NOMO-1 treated with DMSO at 0.1 percent for 48 hours (cell line): ENCODE data around the gene MPIG6B.

Experiments used
- DNase-seq: peaks from one replicate; lab custom pipeline; 2025; ENCODE audit not compliant: unreplicated experiment; lab: John Stamatoyannopoulos, UW

The MPIG6B gene

GRCh38 chr6:31720196-31720770 lies 2.9 kb upstream of the MPIG6B start:
- DNase-seq: no peak

- no peak for DNase-seq
These were observed 1.7 kb upstream of the MPIG6B start, which contains the start of gene LY6G6C for GRCh38 chr6:31721351-31722020. Gene LY6G6C (minus strand): TSS chr6:31721746. CDS start chr6:31721679, 67 bp downstream.

- no peak for DNase-seq
These were observed 1.0 kb upstream of the MPIG6B start for GRCh38 chr6:31722173-31722572.

GRCh38 chr6:31723980-31724691 lies 963 bp downstream of the MPIG6B start:
- DNase-seq: no peak

GRCh38 chr6:31725502-31726350 lies 2.6 kb downstream of the MPIG6B start:
- DNase-seq: no peak

- peak; percentile 94 for DNase-seq
These were observed 4.0 kb downstream of the MPIG6B start for GRCh38 chr6:31727034-31727716.

- no peak for DNase-seq
These were observed 4.8 kb downstream of the MPIG6B start for GRCh38 chr6:31727717-31728671.

GRCh38 chr6:31728767-31729514 lies 5.8 kb downstream of the MPIG6B start, which contains the start of gene DDAH2:
Gene DDAH2 (minus strand): TSS chr6:31729299. CDS start chr6:31729161, 138 bp downstream.
- DNase-seq: no peak

- peak; percentile 81 for DNase-seq
These were observed 6.4 kb downstream of the MPIG6B start for GRCh38 chr6:31729515-31729978.

- DNase-seq: peak; percentile 67
These were observed 6.9 kb downstream of the MPIG6B start for GRCh38 chr6:31729979-31730630.

GRCh38 chr6:31730631-31731086 lies 7.5 kb downstream of the MPIG6B start:
- no peak for DNase-seq

- DNase-seq: no peak
These were observed 8.9 kb downstream of the MPIG6B start for GRCh38 chr6:31732029-31732428.

- DNase-seq: no peak
These were observed 10.6 kb downstream of the MPIG6B start for GRCh38 chr6:31733734-31734133.

GRCh38 chr6:31734247-31734820 lies 11.2 kb downstream of the MPIG6B start:
- no peak for DNase-seq

- peak; percentile 67 for DNase-seq
These were observed 11.7 kb downstream of the MPIG6B start for GRCh38 chr6:31734821-31735406.

GRCh38 chr6:31736021-31736767 lies 13.0 kb downstream of the MPIG6B start, which contains the start of gene CLIC1:
Gene CLIC1 (minus strand): TSS chr6:31736530. CDS start chr6:31736300, 230 bp downstream.
- DNase-seq: peak; percentile 87
